Keratinocyte (primary cell): ENCODE data around the gene SYNE1. TPM values are rescaled to one million over a fixed set of nuclear protein-coding genes. Genes with fewer than 3 reads are reported as not detected.

ENCODE experiments used
- DNase-seq: peaks from one replicate; pipeline ENCODE4 v3.0.0-alpha.2; 2011; ENCODE audit warnings: low read depth, missing footprints, low spot score
- FAIRE-seq: peaks from 2 replicates; lab custom pipeline; 2011; peaks lifted over from hg19 to GRCh38; lab: Jason Lieb, UNC
- H2AFZ ChIP-seq: 2 replicates; pipeline ENCODE4 v1.6.0; 2012; ENCODE audit warnings: low read length, control low read depth, inconsistent platforms; ENCODE audit not compliant: control insufficient read depth
- H3K27ac ChIP-seq: 2 replicates; pipeline ENCODE4 v1.5.1; 2011; ENCODE audit warnings: low read length; ENCODE audit not compliant: control insufficient read depth, insufficient read depth
- H3K27me3 ChIP-seq: 3 replicates; pipeline ENCODE4 v1.6.0; 2011; ENCODE audit warnings: low read length; ENCODE audit not compliant: control insufficient read depth, insufficient read depth; ENCODE audit errors: extremely low read depth
- H3K36me3 ChIP-seq, 2 experiments: 2 replicates in 1 of 2; 3 replicates in 1 of 2; pipeline ENCODE4 v1.5.1; 2011; ENCODE audit warnings: low read length in 2 of 2, mild to moderate bottlenecking in 1 of 2; ENCODE audit not compliant: control insufficient read depth in 2 of 2, insufficient read depth in 2 of 2; ENCODE audit errors: extremely low read depth in 1 of 2
- H3K4me1 ChIP-seq: 3 replicates; pipeline ENCODE4 v1.5.1; 2011; ENCODE audit warnings: low read length; ENCODE audit not compliant: control insufficient read depth, insufficient read depth; ENCODE audit errors: extremely low read depth
- H3K4me2 ChIP-seq: 3 replicates; pipeline ENCODE4 v1.6.0; 2011; ENCODE audit warnings: low read depth, low read length; ENCODE audit not compliant: control insufficient read depth, insufficient read depth; ENCODE audit errors: extremely low read depth
- H3K4me3 ChIP-seq, 3 experiments: fragments of 200-600 bp in 1 of 3; sonication (generic) in 1 of 3; 2 replicates in 2 of 3; 3 replicates in 1 of 3; pipeline ENCODE4 v1.5.1; 2011 to 2016; ENCODE audit warnings: low read length in 3 of 3, mild to moderate bottlenecking in 3 of 3, control low read depth in 2 of 3, inconsistent platforms in 1 of 3, low read depth in 1 of 3, mixed read lengths in 1 of 3, mixed run types in 1 of 3, moderate library complexity in 1 of 3; ENCODE audit not compliant: control insufficient read depth in 2 of 3, insufficient read depth in 2 of 3; ENCODE audit errors: extremely low read depth in 1 of 3
- H3K79me2 ChIP-seq: 2 replicates; pipeline ENCODE4 v1.6.0; 2012; ENCODE audit warnings: low read length; ENCODE audit not compliant: control insufficient read depth, insufficient read depth
- H3K9ac ChIP-seq: 3 replicates; pipeline ENCODE4 v1.6.0; 2011; ENCODE audit warnings: low read length; ENCODE audit not compliant: control insufficient read depth, insufficient read depth; ENCODE audit errors: extremely low read depth
- H3K9me1 ChIP-seq: 3 replicates; pipeline ENCODE4 v1.6.0; 2011; ENCODE audit warnings: low read length; ENCODE audit not compliant: control insufficient read depth, insufficient read depth; ENCODE audit errors: extremely low read depth
- H3K9me3 ChIP-seq: 2 replicates; pipeline ENCODE4 v1.5.1; 2012; ENCODE audit warnings: low read depth, low read length; ENCODE audit not compliant: control insufficient read depth
- H4K20me1 ChIP-seq: 3 replicates; pipeline ENCODE4 v1.6.0; 2011; ENCODE audit warnings: low read length; ENCODE audit not compliant: control insufficient read depth, insufficient read depth; ENCODE audit errors: extremely low read depth
- EZH2 ChIP-seq: IDR thresholded peaks from one replicate; pipeline ENCODE4 v1.6.1; 2012; ENCODE audit warnings: inconsistent platforms, mild to moderate bottlenecking, low read length, moderate library complexity
- dilution Hi-C: fragments of 300-500 bp; cut with MboI; formaldehyde crosslinking; loops from one replicate; pipeline ENCODE4 v1.7.0; 2020; ENCODE audit warnings: low sequenced_read_pairs; ENCODE audit not compliant: extremely low pct_ligation_motif_present
- polyA plus RNA-seq, 5 experiments: library from polyadenylated mRNA; depleted of rRNA in 3 of 5; stranded (reverse) in 3 of 5; stranded (forward) in 1 of 5; unstranded in 1 of 5; fragments of >200 nt; gene quantifications; 1 replicate in 1 of 5; 2 replicates in 3 of 5; 3 replicates in 1 of 5; pipeline versions ENCODE4 v1.2.1 to v1.2.3, GENCODE V29; 2011 to 2012; ENCODE audit warnings: missing spikeins in 2 of 5, low read depth in 1 of 5, low replicate concordance in 1 of 5
- TF ChIP-seq, protein P1 (sequence below), 3 experiments: IDR thresholded peaks in 1 of 3; conservative IDR thresholded peaks in 1 of 3; optimal IDR thresholded peaks in 1 of 3; 2 replicates in 2 of 3; 3 replicates in 1 of 3; pipeline versions ENCODE3 to v1.5.1; 2011; ENCODE audit warnings: low read length in 3 of 3, mild to moderate bottlenecking in 3 of 3, moderate library complexity in 2 of 3, control low read depth in 1 of 3, inconsistent platforms in 1 of 3; ENCODE audit not compliant: insufficient read depth in 2 of 3; ENCODE audit errors: extremely low read depth in 1 of 3

The SYNE1 gene
- polyA plus RNA-seq, 1 donor (not counting 4 experiments of a cell fraction or from before 2014, with no cell fraction given) = 4.0 TPM

DNA sequence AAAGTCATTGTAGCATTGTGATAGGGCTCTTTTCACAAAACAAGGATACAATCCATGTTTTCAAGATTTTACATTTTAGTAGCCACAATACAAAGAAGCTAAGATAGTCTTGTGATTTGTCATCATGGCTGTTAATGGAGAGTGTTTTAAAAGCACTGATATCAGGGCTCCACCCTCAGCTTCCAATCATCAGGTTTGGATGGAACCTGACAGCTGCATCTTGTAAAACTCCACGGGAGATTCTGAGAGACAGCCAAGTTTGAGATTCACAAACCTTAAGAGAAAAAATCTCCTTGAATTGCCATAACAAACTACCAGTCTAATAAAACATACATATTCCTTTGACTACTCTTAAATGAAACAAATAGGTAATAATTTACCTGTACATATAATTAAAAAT is 549.5 kb downstream of the SYNE1 start:
- TF ChIP-seq, protein P1, sequence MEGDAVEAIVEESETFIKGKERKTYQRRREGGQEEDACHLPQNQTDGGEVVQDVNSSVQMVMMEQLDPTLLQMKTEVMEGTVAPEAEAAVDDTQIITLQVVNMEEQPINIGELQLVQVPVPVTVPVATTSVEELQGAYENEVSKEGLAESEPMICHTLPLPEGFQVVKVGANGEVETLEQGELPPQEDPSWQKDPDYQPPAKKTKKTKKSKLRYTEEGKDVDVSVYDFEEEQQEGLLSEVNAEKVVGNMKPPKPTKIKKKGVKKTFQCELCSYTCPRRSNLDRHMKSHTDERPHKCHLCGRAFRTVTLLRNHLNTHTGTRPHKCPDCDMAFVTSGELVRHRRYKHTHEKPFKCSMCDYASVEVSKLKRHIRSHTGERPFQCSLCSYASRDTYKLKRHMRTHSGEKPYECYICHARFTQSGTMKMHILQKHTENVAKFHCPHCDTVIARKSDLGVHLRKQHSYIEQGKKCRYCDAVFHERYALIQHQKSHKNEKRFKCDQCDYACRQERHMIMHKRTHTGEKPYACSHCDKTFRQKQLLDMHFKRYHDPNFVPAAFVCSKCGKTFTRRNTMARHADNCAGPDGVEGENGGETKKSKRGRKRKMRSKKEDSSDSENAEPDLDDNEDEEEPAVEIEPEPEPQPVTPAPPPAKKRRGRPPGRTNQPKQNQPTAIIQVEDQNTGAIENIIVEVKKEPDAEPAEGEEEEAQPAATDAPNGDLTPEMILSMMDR (optimal IDR thresholded peaks at IDR 0.05 in 1 of 3, IDR thresholded peaks at IDR 0.05 in 1 of 3, conservative IDR thresholded peaks at IDR 0.05 in 1 of 3; ENCODE audit: extremely low read depth in 1 of 3, insufficient read depth in 2 of 3, low read length in 3 of 3) = no peak
- TF ChIP-seq EZH2 = no peak
- no peaks in the 10 kb centered on the region for H3K79me2 ChIP-seq
- H3K36me3 ChIP-seq = no peaks in the 10 kb centered on the region
- no peak overlapping the region for H3K4me2 ChIP-seq
- no peaks in the 10 kb centered on the region for H3K27me3 ChIP-seq
- H3K4me1 ChIP-seq = peaks cover 46% of the 10 kb centered on the region
- H3K9ac ChIP-seq = no peak overlapping the region
- peak overlapping the region; percentile 11 for H2AFZ ChIP-seq
- dilution Hi-C loops = no loop called here
- H3K27ac ChIP-seq = no peak overlapping the region
- no peak for DNase-seq
- no peak for FAIRE-seq
- H4K20me1 ChIP-seq = no peaks in the 10 kb centered on the region
- no peaks in the 10 kb centered on the region for H3K9me1 ChIP-seq
- no peaks in the 10 kb centered on the region for H3K9me3 ChIP-seq
- no peak overlapping the region for H3K4me3 ChIP-seq

DNA sequence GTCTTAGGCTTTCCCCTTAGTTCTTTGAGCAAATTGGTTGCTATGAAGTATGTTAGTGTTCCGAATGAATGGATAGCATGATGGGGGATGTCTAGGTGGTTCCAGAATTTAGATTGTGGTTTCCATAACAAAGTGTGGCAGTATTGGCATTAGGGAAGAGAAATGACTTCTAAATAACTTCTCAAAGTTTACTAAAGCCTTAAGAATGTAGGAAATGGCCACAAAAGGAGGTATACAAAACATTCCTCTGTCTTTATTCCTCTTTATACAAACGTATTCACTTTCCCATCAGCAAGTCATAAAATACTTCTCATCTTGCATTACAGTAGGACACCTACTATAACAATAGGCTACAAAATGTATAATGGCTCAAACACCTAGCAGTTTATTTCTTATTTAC is 550.1 kb downstream of the SYNE1 start:
- FAIRE-seq = no peak
- peak overlapping the region; percentile 11 for H2AFZ ChIP-seq
- H3K36me3 ChIP-seq = no peaks in the 10 kb centered on the region

More for the DNA sequence above, 550.1 kb downstream of the SYNE1 start:
- TF ChIP-seq, protein P1 (optimal IDR thresholded peaks at IDR 0.05 in 1 of 3, IDR thresholded peaks at IDR 0.05 in 1 of 3, conservative IDR thresholded peaks at IDR 0.05 in 1 of 3; ENCODE audit: extremely low read depth in 1 of 3, insufficient read depth in 2 of 3, low read length in 3 of 3) = no peak
- TF ChIP-seq EZH2 = no peak
- H4K20me1 ChIP-seq = no peaks in the 10 kb centered on the region
- dilution Hi-C loops = no loop called here
- H3K4me1 ChIP-seq = peaks cover 40% of the 10 kb centered on the region
- no peak for DNase-seq
- no peak overlapping the region for H3K4me2 ChIP-seq
- H3K79me2 ChIP-seq = no peaks in the 10 kb centered on the region
- H3K27me3 ChIP-seq = no peaks in the 10 kb centered on the region
- no peak overlapping the region for H3K9ac ChIP-seq
- no peak overlapping the region for H3K4me3 ChIP-seq
- no peaks in the 10 kb centered on the region for H3K9me3 ChIP-seq
- H3K9me1 ChIP-seq = no peaks in the 10 kb centered on the region
- no peak overlapping the region for H3K27ac ChIP-seq
